Measurements from ENCODE around the gene PTK6. TPM values are rescaled to one million over a fixed set of nuclear protein-coding genes. Genes with fewer than 3 reads are reported as not detected.

PTK6 gene
- polyA plus RNA-seq, 2 of the 4 experiments (the other 2 are of a cell fraction), result 1.2 to 2.0 TPM

- 88% methylated on average over 7 of the region's 7 CpGs for WGBS (ENCODE audit: missing lambda C conversion rate)
- no peak for DNase-seq (ENCODE audit: low read depth in 1 of 2, low spot score in 1 of 2)
- POLR2A ChIA-PET, result no interaction called here
- H3K9me3 ChIP-seq, result no peaks in the 10 kb centered on the region
- TF ChIP-seq, protein P1, sequence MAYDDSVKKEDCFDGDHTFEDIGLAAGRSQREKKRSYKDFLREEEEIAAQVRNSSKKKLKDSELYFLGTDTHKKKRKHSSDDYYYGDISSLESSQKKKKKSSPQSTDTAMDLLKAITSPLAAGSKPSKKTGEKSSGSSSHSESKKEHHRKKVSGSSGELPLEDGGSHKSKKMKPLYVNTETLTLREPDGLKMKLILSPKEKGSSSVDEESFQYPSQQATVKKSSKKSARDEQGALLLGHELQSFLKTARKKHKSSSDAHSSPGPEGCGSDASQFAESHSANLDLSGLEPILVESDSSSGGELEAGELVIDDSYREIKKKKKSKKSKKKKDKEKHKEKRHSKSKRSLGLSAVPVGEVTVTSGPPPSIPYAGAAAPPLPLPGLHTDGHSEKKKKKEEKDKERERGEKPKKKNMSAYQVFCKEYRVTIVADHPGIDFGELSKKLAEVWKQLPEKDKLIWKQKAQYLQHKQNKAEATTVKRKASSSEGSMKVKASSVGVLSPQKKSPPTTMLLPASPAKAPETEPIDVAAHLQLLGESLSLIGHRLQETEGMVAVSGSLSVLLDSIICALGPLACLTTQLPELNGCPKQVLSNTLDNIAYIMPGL (CRISPR knock-in tag; IDR thresholded peaks at IDR 0.05; ENCODE audit: borderline replicate concordance), result no peak
- no peak for TF ChIP-seq EHMT2 (IDR thresholded peaks at IDR 0.05; ENCODE audit: low read depth)
- no peak for TF ChIP-seq TFCP2L1 (CRISPR knock-in tag; IDR thresholded peaks at IDR 0.05)
- no peak for TF ChIP-seq CBX8 (IDR thresholded peaks at IDR 0.05)
- TF ChIP-seq ESRRA (IDR thresholded peaks at IDR 0.05; ENCODE audit: borderline replicate concordance, low read length), result no peak
- no peak for TF ChIP-seq EHF (CRISPR knock-in tag; IDR thresholded peaks at IDR 0.05)
- TF ChIP-seq HES2 (IDR thresholded peaks at IDR 0.05), result no peak
- no peak for TF ChIP-seq NPAS2 (CRISPR knock-in tag; IDR thresholded peaks at IDR 0.05; ENCODE audit: borderline replicate concordance)
- TF ChIP-seq, protein P2, sequence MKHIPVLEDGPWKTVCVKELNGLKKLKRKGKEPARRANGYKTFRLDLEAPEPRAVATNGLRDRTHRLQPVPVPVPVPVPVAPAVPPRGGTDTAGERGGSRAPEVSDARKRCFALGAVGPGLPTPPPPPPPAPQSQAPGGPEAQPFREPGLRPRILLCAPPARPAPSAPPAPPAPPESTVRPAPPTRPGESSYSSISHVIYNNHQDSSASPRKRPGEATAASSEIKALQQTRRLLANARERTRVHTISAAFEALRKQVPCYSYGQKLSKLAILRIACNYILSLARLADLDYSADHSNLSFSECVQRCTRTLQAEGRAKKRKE (CRISPR knock-in tag; IDR thresholded peaks at IDR 0.05; ENCODE audit: low read depth), result no peak
- TF ChIP-seq, protein P3, sequence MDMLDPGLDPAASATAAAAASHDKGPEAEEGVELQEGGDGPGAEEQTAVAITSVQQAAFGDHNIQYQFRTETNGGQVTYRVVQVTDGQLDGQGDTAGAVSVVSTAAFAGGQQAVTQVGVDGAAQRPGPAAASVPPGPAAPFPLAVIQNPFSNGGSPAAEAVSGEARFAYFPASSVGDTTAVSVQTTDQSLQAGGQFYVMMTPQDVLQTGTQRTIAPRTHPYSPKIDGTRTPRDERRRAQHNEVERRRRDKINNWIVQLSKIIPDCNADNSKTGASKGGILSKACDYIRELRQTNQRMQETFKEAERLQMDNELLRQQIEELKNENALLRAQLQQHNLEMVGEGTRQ (IDR thresholded peaks at IDR 0.05), result no peak
- no peak for TF ChIP-seq ZNF302 (CRISPR knock-in tag; IDR thresholded peaks at IDR 0.05)
- TF ChIP-seq JUNB (IDR thresholded peaks at IDR 0.05), result no peak
- TF ChIP-seq HDAC2 (IDR thresholded peaks at IDR 0.05), result no peak
- no peak for TF ChIP-seq POLR2AphosphoS2 (conservative IDR thresholded peaks at IDR 0.05; ENCODE audit: low read length)
- no peak for TF ChIP-seq ZSCAN20 (CRISPR knock-in tag; IDR thresholded peaks at IDR 0.05)
- TF ChIP-seq HOXB13 (CRISPR knock-in tag; IDR thresholded peaks at IDR 0.05; ENCODE audit: low read depth), result no peak
- TF ChIP-seq TP53 (CRISPR knock-in tag; IDR thresholded peaks at IDR 0.05), result no peak
- no peak for TF ChIP-seq HEYL (CRISPR knock-in tag; IDR thresholded peaks at IDR 0.05)
- TF ChIP-seq, protein P4, sequence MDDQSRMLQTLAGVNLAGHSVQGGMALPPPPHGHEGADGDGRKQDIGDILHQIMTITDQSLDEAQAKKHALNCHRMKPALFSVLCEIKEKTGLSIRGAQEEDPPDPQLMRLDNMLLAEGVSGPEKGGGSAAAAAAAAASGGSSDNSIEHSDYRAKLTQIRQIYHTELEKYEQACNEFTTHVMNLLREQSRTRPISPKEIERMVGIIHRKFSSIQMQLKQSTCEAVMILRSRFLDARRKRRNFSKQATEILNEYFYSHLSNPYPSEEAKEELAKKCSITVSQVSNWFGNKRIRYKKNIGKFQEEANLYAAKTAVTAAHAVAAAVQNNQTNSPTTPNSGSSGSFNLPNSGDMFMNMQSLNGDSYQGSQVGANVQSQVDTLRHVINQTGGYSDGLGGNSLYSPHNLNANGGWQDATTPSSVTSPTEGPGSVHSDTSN (IDR thresholded peaks at IDR 0.05), result no peak
- TF ChIP-seq SREBF2 (IDR thresholded peaks at IDR 0.05), result no peak
- H3K4me1 ChIP-seq, result peaks cover 20% of the 10 kb centered on the region; the same call in 2 of the 3 replicates
- peak overlapping the region in 1 of 2 experiments; percentile 16; a peak in 1 of 6 replicates for H3K27ac ChIP-seq
- no peak for FAIRE-seq
- no peak overlapping the region for H3K4me2 ChIP-seq
- H3K4me3 ChIP-seq, result no peak overlapping the region
- CTCF ChIA-PET, result no interaction called here
- no peak for ATAC-seq
These were observed 39.1 kb upstream of the PTK6 start for GRCh38 chr20:63576311-63576710.

DNA sequence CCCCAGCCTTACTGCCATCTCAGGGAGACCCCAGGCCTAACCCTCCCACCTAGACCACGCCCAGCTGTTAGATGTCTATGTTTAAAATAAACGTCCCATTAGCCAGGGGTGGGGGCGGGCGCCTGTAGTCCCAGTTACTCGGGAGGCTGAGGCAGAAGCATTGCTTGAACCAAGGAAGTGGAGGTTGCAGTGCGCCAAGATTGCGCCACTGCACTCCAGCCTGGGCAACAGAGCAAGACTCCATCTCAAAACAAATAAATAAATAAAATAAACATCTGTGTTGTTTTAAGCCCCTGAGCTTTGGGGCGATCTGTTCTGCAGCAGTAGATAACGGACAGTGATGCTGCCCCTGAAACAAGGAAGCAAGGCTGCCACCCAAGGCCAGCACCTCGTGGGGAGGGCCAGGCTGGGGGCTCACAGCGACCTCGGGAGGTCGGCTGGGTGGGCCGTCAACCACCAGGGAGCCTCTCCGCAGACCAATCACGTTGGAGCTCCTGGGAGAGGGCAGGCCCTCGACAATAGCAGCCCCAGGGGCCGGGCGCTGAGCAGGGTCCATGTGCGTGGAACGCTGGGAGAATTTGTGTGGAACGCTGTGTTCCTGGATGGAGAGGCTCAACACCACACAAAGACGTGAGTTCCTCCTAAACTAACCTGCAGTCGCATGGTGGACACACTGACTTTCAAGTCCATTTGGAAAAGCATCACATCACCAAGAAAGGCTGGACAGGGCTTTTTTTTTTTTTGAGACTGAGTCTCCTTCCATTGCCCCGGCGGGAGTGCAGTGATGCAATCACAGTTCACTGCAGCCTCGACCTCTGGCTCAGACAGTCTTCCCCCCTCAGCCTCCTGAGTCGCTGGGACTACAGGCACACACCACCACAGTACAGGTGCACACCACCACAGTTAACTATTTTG is 37.9 kb upstream of the PTK6 start:
- ATAC-seq, result no peak
- TF ChIP-seq NR3C1 (IDR thresholded peaks at IDR 0.05), result no peak
- TF ChIP-seq POLR2A (IDR thresholded peaks at IDR 0.05; ENCODE audit: low read length), result no peak
- peak in 1 of 2 experiments; percentile 64; a peak in 2 of 4 replicates for TF ChIP-seq CEBPB (IDR thresholded peaks at IDR 0.05)
- TF ChIP-seq SMC3 (IDR thresholded peaks at IDR 0.05), result no peak
- ChIA-PET CTCF (interaction anchor here (1.1 kb wide), 2 partner anchors 37 to 221 kb away, joined by 3 read pairs; no protein-coding TSS in a partner anchor), POLR2A (interaction anchor here (1.7 kb wide), 1 partner anchor 52 kb away, joined by 4 read pairs; the partner anchor contains the start of gene GMEB2)
- H3K4me1 ChIP-seq, result peaks cover 20% of the 10 kb centered on the region; the same call in 2 of the 3 replicates
- H3K4me3 ChIP-seq, result no peak overlapping the region; the same call in 2 of the 3 replicates
- whole genome bisulfite sequencing (ENCODE audit: missing lambda C conversion rate), result 75% methylated on average over 25 of the region's 28 CpGs
- H3K4me2 ChIP-seq, result peak overlapping the region; percentile 83
- FAIRE-seq, result no peak
- no peaks in the 10 kb centered on the region for H3K9me3 ChIP-seq
- no peak for DNase-seq (ENCODE audit: low read depth in 1 of 2, low spot score in 1 of 2)
- H3K27ac ChIP-seq, result peak overlapping the region; percentile 77 to 93; a peak in 5 of 6 replicates

All from A549 (cell line).